Spleen (tissue), 11 donors: ENCODE results near the gene BZW1. TPM values are rescaled to one million over a fixed set of nuclear protein-coding genes. Genes with fewer than 3 reads are reported as not detected.

Experiments
- DNase-seq: peaks from one replicate; pipeline ENCODE4 v3.0.0-alpha.2; 2020
- H3K27ac ChIP-seq, 8 donors: fragments of 200-600 bp; sonication (generic) in 7 of 8; 1 replicate in 4 of 8; 2 replicates in 4 of 8; pipeline versions ENCODE4 v1.5.0 to v1.8.0; 2016 to 2021; ENCODE audit warnings: inconsistent platforms in 4 of 8, mild to moderate bottlenecking in 4 of 8, moderate library complexity in 1 of 8
- H3K27me3 ChIP-seq, 7 donors: fragments of 200-600 bp; sonication (generic) in 6 of 7; replicated peaks in 1 of 7; 1 replicate in 4 of 7; 2 replicates in 3 of 7; pipeline versions ENCODE4 v1.5.0 to v1.8.0; 2016 to 2021; ENCODE audit warnings: inconsistent platforms in 3 of 7, mild to moderate bottlenecking in 1 of 7
- H3K36me3 ChIP-seq, 6 donors: fragments of 200-600 bp; sonication (generic) in 5 of 6; 1 replicate in 4 of 6; 2 replicates in 2 of 6; pipeline versions ENCODE4 v1.5.0 to v1.8.0; 2016 to 2021; ENCODE audit warnings: inconsistent platforms in 2 of 6
- H3K4me1 ChIP-seq, 6 donors: fragments of 200-600 bp; sonication (generic) in 5 of 6; 1 replicate in 3 of 6; 2 replicates in 3 of 6; pipeline versions ENCODE4 v1.5.0 to v1.8.0; 2016 to 2021; ENCODE audit warnings: inconsistent platforms in 3 of 6
- H3K4me3 ChIP-seq, 8 donors: fragments of 200-600 bp; sonication (generic) in 7 of 8; 1 replicate in 4 of 8; 2 replicates in 4 of 8; pipeline versions ENCODE4 v1.5.0 to v1.8.0; 2016 to 2021; ENCODE audit warnings: inconsistent platforms in 4 of 8, mild to moderate bottlenecking in 4 of 8, moderate library complexity in 2 of 8
- H3K9me3 ChIP-seq, 8 donors: fragments of 200-600 bp; sonication (generic) in 7 of 8; 1 replicate in 4 of 8; 2 replicates in 4 of 8; pipeline versions ENCODE4 v1.5.0 to v1.8.0; 2016 to 2021; ENCODE audit warnings: inconsistent platforms in 4 of 8
- CTCF ChIP-seq, 11 experiments: fragments of 200-600 bp in 7 of 11; fragments of 450-650 bp in 4 of 11; sonication (generic) in 4 of 11; IDR thresholded peaks in 8 of 11; conservative IDR thresholded peaks in 3 of 11; 1 replicate in 7 of 11; 2 replicates in 4 of 11; pipeline versions ENCODE4 v1.4.0 to v1.8.0; 2016 to 2021; ENCODE audit warnings: antibody characterized with exemption in 11 of 11, inconsistent platforms in 4 of 11, mild to moderate bottlenecking in 1 of 11
- POLR2A ChIP-seq, 3 donors: fragments of 450-650 bp; IDR thresholded peaks; one replicate each; pipeline ENCODE4 v1.5.1; 2017; ENCODE audit warnings: antibody characterized with exemption in 3 of 3, mild to moderate bottlenecking in 1 of 3
- POLR2AphosphoS5 ChIP-seq, 3 donors: sonication (generic); formaldehyde crosslinking; IDR thresholded peaks; one replicate each; pipeline ENCODE4 v1.5.1; 2017; ENCODE audit warnings: antibody characterized with exemption in 3 of 3
- WGBS, 5 donors: extraction: QIAGEN DNeasy Blood & Tissue Kit in 3 of 5; methylation state at CpG; one replicate each; pipeline versions ENCODE4 v1.1.5 to v1.1.7; 2013 to 2018; 5-methylcytosine and 5-hydroxymethylcytosine counted together
- intact Hi-C: fragments of 100-400 bp; cut with DNase I; formaldehyde crosslinking; loops from one replicate; pipeline ENCODE4 v1.15.0; 2023; ENCODE audit warnings: low total_unique reads
- polyA plus RNA-seq, 3 donors: library from polyadenylated mRNA; stranded (reverse); fragments of 200-250 nt; gene quantifications; one replicate each; pipeline ENCODE4 v1.2.1, GENCODE V29; 2013
- total RNA-seq, 7 donors: library from RNA; depleted of rRNA in 3 of 7; stranded (reverse); fragments of >200 nt in 3 of 7; fragmentation: NEBNext Ultra II Directional in 4 of 7; extraction: Animal tissue kit (Norgen Biotek cat#: 25700) in 4 of 7; gene quantifications; one replicate each; pipeline versions ENCODE4 v1.1.0 to v1.2.1, GENCODE V29; 2016 to 2021
- donor health status: healthy with polysubstance abuse.
- donor health status: DM: no; HTN: no; CAD: no; lungs with moderate emphysema.
- donor health status: DM: no; HTN: no; CAD: no.
- donor health status: Bipolar disorder and iron deficiency.
- donor health status: healthy.
- donor health status: DM: no; HTN: no; CAD: no.
- donor health status: DM: yes; HTN: yes; CAD: no.

BZW1 gene
- total and polyA plus RNA-seq, 10 donors: 25.9 to 151 (median 110) TPM

DNA sequence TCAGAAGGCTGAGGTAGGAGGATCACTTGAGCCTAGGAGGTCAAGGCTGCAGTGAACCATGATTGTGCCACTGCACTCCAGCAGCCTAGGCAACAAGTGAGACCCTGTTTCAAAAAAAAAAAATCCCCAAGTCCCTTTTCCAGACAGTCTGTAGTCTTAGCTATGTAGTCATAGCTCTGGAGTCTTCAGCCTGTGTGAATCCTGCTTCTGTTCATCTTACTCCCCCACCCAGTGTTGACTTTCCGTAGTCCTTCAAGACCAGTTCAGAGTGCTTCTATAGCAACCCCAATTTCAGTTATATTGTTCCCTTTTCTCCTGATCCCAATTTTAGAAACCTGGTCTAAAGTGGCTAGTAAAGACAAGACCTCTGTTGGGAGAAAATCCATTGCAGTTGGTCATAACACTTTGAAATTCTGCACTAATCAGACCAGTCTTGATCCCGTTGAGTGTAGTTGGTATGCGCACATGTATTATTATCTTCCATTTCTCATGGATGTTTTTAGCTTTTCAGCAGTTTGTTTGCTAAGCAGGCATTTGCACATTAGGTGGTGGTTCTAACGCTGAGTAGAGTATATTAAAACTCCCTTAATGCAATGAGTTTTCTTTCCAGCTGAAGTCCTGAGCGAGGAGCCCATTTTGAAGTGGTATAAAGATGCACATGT, 9.0 kb downstream of the BZW1 start:
- no peak overlapping the region for H3K4me3 ChIP-seq
- no peak overlapping the region for H3K27ac ChIP-seq
- H3K27me3 ChIP-seq: no peaks in the 10 kb centered on the region
- TF ChIP-seq CTCF (IDR thresholded peaks at IDR 0.05 in 8 of 11, conservative IDR thresholded peaks at IDR 0.05 in 3 of 11): no peak
- TF ChIP-seq POLR2A (IDR thresholded peaks at IDR 0.05): no peak
- TF ChIP-seq POLR2AphosphoS5 (IDR thresholded peaks at IDR 0.05): no peak
- H3K36me3 ChIP-seq: peaks cover 7 to 88% (median 69%) of the 10 kb centered on the region in 6 donors
- no peaks in the 10 kb centered on the region for H3K9me3 ChIP-seq
- WGBS, 5 donors: 96 to 98% (median 97%) methylated on average over 5 of the region's 5 CpGs
- DNase-seq: no peak
- peaks cover 0 to 25% (median 0%) of the 10 kb centered on the region in 6 donors for H3K4me1 ChIP-seq
- intact Hi-C loops: no loop called here

- no peaks in the 10 kb centered on the region for H3K27me3 ChIP-seq
- H3K9me3 ChIP-seq: no peaks in the 10 kb centered on the region
- WGBS, 5 donors: 88 to 94% (median 92%) methylated on average over 6 of the region's 6 CpGs
- H3K27ac ChIP-seq: no peak overlapping the region
- TF ChIP-seq POLR2A (IDR thresholded peaks at IDR 0.05) (no peak), CTCF (IDR thresholded peaks at IDR 0.05 in 8 of 11, conservative IDR thresholded peaks at IDR 0.05 in 3 of 11) (no peak), POLR2AphosphoS5 (IDR thresholded peaks at IDR 0.05) (no peak)
- intact Hi-C loops: no loop called here
- H3K4me1 ChIP-seq: peaks cover 0 to 17% (median 0%) of the 10 kb centered on the region in 6 donors
- no peak overlapping the region for H3K4me3 ChIP-seq
- peaks cover 7 to 77% (median 59%) of the 10 kb centered on the region in 6 donors for H3K36me3 ChIP-seq
- DNase-seq: no peak
Observed at GRCh38 chr2:200821686-200822245, 10.1 kb downstream of the BZW1 start.

- intact Hi-C loops: no loop called here
- H3K27ac ChIP-seq: no peak overlapping the region
Observed at GRCh38 chr2:200828104-200828503, 16.4 kb downstream of the BZW1 start.

More at GRCh38 chr2:200828104-200828503, 16.4 kb downstream of the BZW1 start:
- H3K4me1 ChIP-seq: peaks cover 0 to 6% (median 0%) of the 10 kb centered on the region in 6 donors
- no peak overlapping the region for H3K4me3 ChIP-seq
- no peaks in the 10 kb centered on the region for H3K9me3 ChIP-seq
- no peak for DNase-seq
- peaks cover 0 to 23% (median 6%) of the 10 kb centered on the region in 6 donors for H3K36me3 ChIP-seq
- TF ChIP-seq POLR2AphosphoS5 (IDR thresholded peaks at IDR 0.05) (no peak), POLR2A (IDR thresholded peaks at IDR 0.05) (no peak), CTCF (IDR thresholded peaks at IDR 0.05 in 8 of 11, conservative IDR thresholded peaks at IDR 0.05 in 3 of 11) (no peak)
- H3K27me3 ChIP-seq: no peaks in the 10 kb centered on the region
- 80 to 95% (median 87%) methylated on average over 2 of the region's 2 CpGs for WGBS, 5 donors
